Measurements from ENCODE around the gene TCAIM.

DNA sequence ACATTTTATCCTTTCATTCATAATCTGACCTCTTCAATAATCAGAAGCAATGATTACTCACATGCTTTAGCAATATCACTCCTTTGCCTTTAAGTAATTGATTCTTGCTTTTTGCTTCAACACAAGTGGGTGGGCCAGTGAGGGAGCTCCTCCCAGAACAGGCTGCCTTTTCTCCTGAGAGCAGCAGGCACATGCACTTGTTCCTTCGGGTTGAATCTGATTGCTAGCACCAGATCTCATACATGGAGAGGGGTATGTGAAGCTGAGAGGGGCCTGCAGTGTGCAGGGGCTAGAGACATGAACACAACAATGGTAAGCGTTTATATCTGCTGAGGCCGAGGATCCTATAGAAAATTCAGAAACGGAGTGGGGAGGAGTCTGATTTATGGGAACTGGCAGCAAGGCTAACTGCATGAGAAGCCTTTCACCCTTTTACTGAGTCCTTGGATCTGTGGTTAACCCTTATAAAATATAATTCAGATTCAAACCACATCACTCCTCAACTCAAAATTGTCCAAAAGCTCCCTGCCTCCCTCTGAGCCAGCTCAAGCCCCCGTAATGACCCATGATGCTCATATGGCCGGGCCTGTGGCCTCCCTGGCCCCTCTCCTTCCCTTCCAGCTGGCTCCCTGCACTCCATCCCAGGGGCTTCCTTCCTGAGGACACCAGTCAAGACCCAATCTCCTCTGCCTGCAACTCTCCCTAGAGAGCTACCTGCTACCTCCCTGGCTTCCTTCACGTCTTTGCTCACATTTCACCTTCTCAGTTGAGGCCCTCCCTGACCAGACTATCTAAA lies 106.5 kb downstream of the TCAIM start:
- TF ChIP-seq EZH2 (IDR thresholded peaks at IDR 0.05; ENCODE audit: low read length, unreplicated experiment) = no peak
- no peak for TF ChIP-seq CTCF (conservative IDR thresholded peaks at IDR 0.05; ENCODE audit: low read depth, low read length)
- TF ChIP-seq EZH2phosphoT487 (IDR thresholded peaks at IDR 0.05; ENCODE audit: borderline replicate concordance, low read length) = no peak

Data from PC-3 (cell line).